Thyroid gland (tissue), 4 donors: ENCODE data around the gene SRPX2. TPM values are rescaled to one million over a fixed set of nuclear protein-coding genes. Genes with fewer than 3 reads are reported as not detected.
A peak's percentile ranks its signal among the peaks of the same experiment; 100 is the strongest.

ENCODE experiments used
- DNase-seq, 2 donors: peaks; one replicate each; pipeline ENCODE4 v3.0.0-alpha.2; 2019
- H3K27ac ChIP-seq, 3 donors: fragments of 200-600 bp; sonication (generic); 1 replicate in 2 of 3; 2 replicates in 1 of 3; pipeline ENCODE4 v1.5.1; 2016 to 2019; ENCODE audit warnings: mild to moderate bottlenecking in 1 of 3, moderate library complexity in 1 of 3
- H3K27me3 ChIP-seq: fragments of 200-600 bp; sonication (generic); one replicate; pipeline ENCODE4 v1.5.1; 2019
- H3K36me3 ChIP-seq, 2 donors: fragments of 200-600 bp; sonication (generic); one replicate each; pipeline ENCODE4 v1.5.1; 2016 to 2019
- H3K4me1 ChIP-seq, 2 donors: fragments of 200-600 bp; sonication (generic); one replicate each; pipeline ENCODE4 v1.5.1; 2017 to 2019
- H3K4me3 ChIP-seq, 3 donors: fragments of 200-600 bp; sonication (generic); replicated peaks in 1 of 3; 1 replicate in 2 of 3; 2 replicates in 1 of 3; pipeline ENCODE4 v1.5.1; 2016; ENCODE audit warnings: mild to moderate bottlenecking in 1 of 3
- H3K9me3 ChIP-seq: fragments of 200-600 bp; sonication (generic); one replicate; pipeline ENCODE4 v1.5.1; 2017
- POLR2A ChIP-seq, 2 donors: fragments of 450-650 bp; IDR thresholded peaks; one replicate each; pipeline ENCODE4 v1.6.1; 2017; ENCODE audit warnings: antibody characterized with exemption in 2 of 2, mild to moderate bottlenecking in 2 of 2, moderate library complexity in 1 of 2
- WGBS, 2 donors: methylation state at CpG; one replicate each; pipeline ENCODE4 v1.1.5; 2017; 5-methylcytosine and 5-hydroxymethylcytosine counted together
- intact Hi-C: fragments of 100-400 bp; cut with DNase I; formaldehyde crosslinking; loops from one replicate; pipeline ENCODE4 v1.15.1; 2023
- total RNA-seq, 4 donors: library from RNA; depleted of rRNA; stranded (reverse); fragments of >200 nt; gene quantifications; one replicate each; pipeline ENCODE4 v1.2.3, GENCODE V29; 2016
- TF ChIP-seq, protein P1 (sequence below), 6 experiments: fragments of 200-600 bp in 3 of 6; fragments of 450-650 bp in 3 of 6; sonication (generic) in 3 of 6; IDR thresholded peaks; one replicate each; pipeline ENCODE4 v1.5.1; 2016 to 2019; ENCODE audit warnings: antibody characterized with exemption in 6 of 6, mild to moderate bottlenecking in 2 of 6, inconsistent platforms in 1 of 6, moderate library complexity in 1 of 6

The SRPX2 gene
- total RNA-seq, 4 donors from 2014 or later: 6.1 to 24.1 (median 12.5) TPM

DNA sequence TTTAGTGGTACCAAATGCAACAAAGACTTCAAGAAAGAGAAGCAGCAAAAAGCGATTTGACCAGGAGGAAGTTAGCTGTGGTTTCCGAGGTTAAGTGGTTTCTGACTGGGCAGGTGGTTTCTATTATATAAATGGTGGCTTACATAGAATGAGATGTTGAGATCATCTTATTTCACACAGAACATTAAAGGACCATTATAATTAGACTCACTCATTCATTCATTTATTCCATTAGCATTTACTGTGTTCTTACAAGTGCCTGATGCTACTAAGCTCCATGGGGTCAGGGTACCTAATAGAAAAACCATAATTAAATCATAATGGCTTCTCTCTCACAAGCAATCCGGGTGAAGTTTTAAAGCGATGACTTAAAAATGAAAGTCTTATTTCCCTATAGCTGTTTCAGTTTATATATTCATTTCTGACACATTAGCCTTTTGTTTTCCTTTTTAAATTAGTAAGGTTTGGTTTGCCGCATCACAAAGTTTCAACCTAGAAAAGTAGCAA is 18.0 kb upstream of the SRPX2 start:
- no peak overlapping the region for H3K4me3 ChIP-seq
- TF ChIP-seq, protein P1, sequence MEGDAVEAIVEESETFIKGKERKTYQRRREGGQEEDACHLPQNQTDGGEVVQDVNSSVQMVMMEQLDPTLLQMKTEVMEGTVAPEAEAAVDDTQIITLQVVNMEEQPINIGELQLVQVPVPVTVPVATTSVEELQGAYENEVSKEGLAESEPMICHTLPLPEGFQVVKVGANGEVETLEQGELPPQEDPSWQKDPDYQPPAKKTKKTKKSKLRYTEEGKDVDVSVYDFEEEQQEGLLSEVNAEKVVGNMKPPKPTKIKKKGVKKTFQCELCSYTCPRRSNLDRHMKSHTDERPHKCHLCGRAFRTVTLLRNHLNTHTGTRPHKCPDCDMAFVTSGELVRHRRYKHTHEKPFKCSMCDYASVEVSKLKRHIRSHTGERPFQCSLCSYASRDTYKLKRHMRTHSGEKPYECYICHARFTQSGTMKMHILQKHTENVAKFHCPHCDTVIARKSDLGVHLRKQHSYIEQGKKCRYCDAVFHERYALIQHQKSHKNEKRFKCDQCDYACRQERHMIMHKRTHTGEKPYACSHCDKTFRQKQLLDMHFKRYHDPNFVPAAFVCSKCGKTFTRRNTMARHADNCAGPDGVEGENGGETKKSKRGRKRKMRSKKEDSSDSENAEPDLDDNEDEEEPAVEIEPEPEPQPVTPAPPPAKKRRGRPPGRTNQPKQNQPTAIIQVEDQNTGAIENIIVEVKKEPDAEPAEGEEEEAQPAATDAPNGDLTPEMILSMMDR (IDR thresholded peaks at IDR 0.05): no peak
- TF ChIP-seq POLR2A (IDR thresholded peaks at IDR 0.05): no peak
- intact Hi-C loops: no loop called here
- no peak overlapping the region for H3K27ac ChIP-seq
- 75 to 83% methylated on average over 5 of the region's 5 CpGs for WGBS, 2 donors
- no peaks in the 10 kb centered on the region for H3K9me3 ChIP-seq
- H3K36me3 ChIP-seq: peaks cover 0 to 6% of the 10 kb centered on the region in 2 donors
- no peaks in the 10 kb centered on the region for H3K27me3 ChIP-seq
- DNase-seq: no peak
- H3K4me1 ChIP-seq: no peaks in the 10 kb centered on the region

DNA sequence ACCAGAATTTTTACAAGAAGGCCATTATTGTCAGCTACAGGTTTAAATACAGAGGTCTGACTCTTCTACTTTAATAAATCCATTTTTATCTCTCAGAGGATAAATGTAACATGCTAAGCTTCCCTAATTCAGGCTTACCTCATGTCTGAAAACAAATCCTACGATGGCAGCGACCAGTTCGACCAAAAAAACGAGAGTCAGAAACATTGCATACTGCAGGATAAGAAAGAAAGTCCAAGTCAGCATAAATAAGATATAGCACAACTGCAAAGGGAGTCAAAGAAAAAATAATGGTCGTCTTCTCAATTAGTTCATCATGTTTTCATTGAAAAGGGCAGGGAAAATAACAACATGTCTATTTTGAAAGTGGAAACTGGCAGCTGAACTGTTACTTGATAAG is 9.0 kb upstream of the SRPX2 start:
- no peaks in the 10 kb centered on the region for H3K4me1 ChIP-seq
- no peak overlapping the region for H3K4me3 ChIP-seq
- TF ChIP-seq POLR2A (IDR thresholded peaks at IDR 0.05): no peak
- TF ChIP-seq, protein P1 (IDR thresholded peaks at IDR 0.05): no peak
- WGBS, 2 donors: 69 to 78% methylated on average over 5 of the region's 5 CpGs
- no peak overlapping the region for H3K27ac ChIP-seq
- H3K27me3 ChIP-seq: no peaks in the 10 kb centered on the region
- DNase-seq: no peak
- H3K36me3 ChIP-seq: peaks cover 0 to 6% of the 10 kb centered on the region in 2 donors
- intact Hi-C loops: no loop called here
- H3K9me3 ChIP-seq: no peaks in the 10 kb centered on the region

DNA sequence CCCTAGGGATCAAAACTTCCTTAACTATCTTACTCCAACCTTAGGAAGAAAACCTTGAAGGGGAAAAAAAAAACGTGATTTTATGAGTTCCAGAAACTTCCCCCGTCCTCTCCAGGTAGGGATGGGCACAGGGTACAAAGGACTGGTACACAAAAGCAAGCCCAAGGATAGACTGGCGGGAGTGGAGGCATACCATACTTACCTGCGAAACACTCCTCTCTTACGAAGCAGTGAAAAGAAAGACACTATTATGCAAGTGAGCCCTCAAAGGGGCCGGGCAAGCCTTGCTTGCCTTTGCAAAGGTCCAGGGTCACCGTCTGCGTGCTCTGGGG is 8.0 kb upstream of the SRPX2 start:
- WGBS, 2 donors: 7 to 26% methylated on average over 5 of the region's 8 CpGs
- DNase-seq: peak; percentile 1 to 2
- peak overlapping the region in 2 of 3 donors; percentile 38 to 51 for H3K4me3 ChIP-seq
- no peak for TF ChIP-seq POLR2A (IDR thresholded peaks at IDR 0.05)
- TF ChIP-seq, protein P1 (IDR thresholded peaks at IDR 0.05): no peak
- intact Hi-C loops: no loop called here
- H3K4me1 ChIP-seq: no peaks in the 10 kb centered on the region
- H3K27me3 ChIP-seq: no peaks in the 10 kb centered on the region
- H3K36me3 ChIP-seq: peaks cover 0 to 2% of the 10 kb centered on the region in 2 donors
- H3K9me3 ChIP-seq: no peaks in the 10 kb centered on the region
- H3K27ac ChIP-seq: peak overlapping the region; percentile 1 to 66 (median 66)

- no peaks in the 10 kb centered on the region for H3K36me3 ChIP-seq
- 0 to 1% methylated on average over 12 to 21 of the region's 51 CpGs for WGBS, 2 donors
- peak within 1 kb of the TSS; percentile 1 to 66 (median 66) for H3K27ac ChIP-seq
- H3K4me1 ChIP-seq: no peaks in the 10 kb centered on the region
- intact Hi-C loops: no loop called here
- H3K4me3 ChIP-seq: peak within 1 kb of the TSS; percentile 8 to 51 (median 38)
- H3K9me3 ChIP-seq: no peaks in the 10 kb centered on the region
- TF ChIP-seq, protein P1 (IDR thresholded peaks at IDR 0.05): peak in 5 of 6 experiments; percentile 9 to 51 (median 37)
- TF ChIP-seq POLR2A (IDR thresholded peaks at IDR 0.05): peak in 1 of 2 donors; percentile 40
- peak; percentile 75 to 79 for DNase-seq
- no peaks in the 10 kb centered on the region for H3K27me3 ChIP-seq
These were observed 7.5 kb upstream of the SRPX2 start, which contains the start of gene TSPAN6 for GRCh38 chrX:100636321-100636991. TSS of gene TSPAN6 (minus strand) at chrX:100636806. CDS start at chrX:100636694, 112 bp downstream.

DNA sequence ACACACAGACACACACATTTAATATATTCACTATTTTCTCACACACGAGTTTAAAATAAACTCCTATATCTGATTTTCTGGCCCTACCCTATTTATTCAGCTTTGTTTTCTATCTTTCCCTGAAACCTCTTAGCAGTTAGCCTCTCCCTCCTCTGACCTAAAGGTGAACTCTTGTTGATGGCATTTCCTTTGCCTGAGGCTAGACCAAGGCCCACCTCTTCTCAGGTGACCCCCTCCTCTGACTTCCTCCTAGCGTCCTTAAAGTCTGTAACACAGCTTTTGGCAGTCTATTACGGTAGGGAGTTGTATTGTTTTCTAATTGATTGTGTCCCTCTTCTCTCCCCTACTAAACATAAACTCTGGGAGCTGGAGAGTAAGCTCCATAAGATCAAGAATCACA is 1.7 kb upstream of the SRPX2 start:
- H3K27ac ChIP-seq: no peak overlapping the region
- no peaks in the 10 kb centered on the region for H3K36me3 ChIP-seq
- H3K4me3 ChIP-seq: no peak overlapping the region
- intact Hi-C loops: no loop called here
- no peak for TF ChIP-seq POLR2A (IDR thresholded peaks at IDR 0.05)
- TF ChIP-seq, protein P1 (IDR thresholded peaks at IDR 0.05): no peak
- WGBS, 2 donors: 48 to 56% methylated on average over 3 of the region's 3 CpGs
- H3K9me3 ChIP-seq: no peaks in the 10 kb centered on the region
- H3K27me3 ChIP-seq: no peaks in the 10 kb centered on the region
- H3K4me1 ChIP-seq: no peaks in the 10 kb centered on the region
- no peak for DNase-seq
